Measurements from ENCODE around the gene LSAMP. TPM values are rescaled to one million over a fixed set of nuclear protein-coding genes. Genes with fewer than 3 reads are reported as not detected.
A peak's percentile ranks its signal among the peaks of the same experiment; 100 is the strongest.

LSAMP gene
- total and polyA plus RNA-seq, 2 of the 8 experiments (the other 6 are each of a cell fraction or from before 2014, with no cell fraction given), result 1.8 to 5.7 TPM

- DNase-seq (ENCODE audit: low read depth in 1 of 2, low spot score in 2 of 2) (no peak), FAIRE-seq (no peak)
- Histone ChIP-seq H2BK15ac (ENCODE audit: low read length) (no peak overlapping the region), H3K79me2 (ENCODE audit: control insufficient read depth in 1 of 2, insufficient read depth in 2 of 2, low read length in 2 of 2) (no peaks in the 10 kb centered on the region), H3K27ac (ENCODE audit: low read depth, low read length) (no peak overlapping the region), H2AK5ac (ENCODE audit: low read depth, low read length) (no peak overlapping the region), H3K4me1 (replicated peaks in 1 of 4; ENCODE audit: control insufficient read depth in 3 of 4, insufficient read depth in 4 of 4, low read length in 3 of 4) (peaks cover 0 to 13% (median 9%) of the 10 kb centered on the region in 4 experiments; a peak in 5 of 7 replicates), H3K4me2 (ENCODE audit: insufficient read depth in 1 of 2, low read depth in 2 of 2, low read length in 2 of 2) (peak overlapping the region in 1 of 2 experiments; percentile 63; a peak in 1 of 4 replicates), H4K5ac (ENCODE audit: insufficient read length, low read depth, low read length) (no peak overlapping the region), H3K18ac (ENCODE audit: extremely low read depth, low read length) (no peak overlapping the region), H4K20me1 (replicated peaks in 1 of 2; ENCODE audit: control insufficient read depth in 1 of 2, insufficient read depth in 2 of 2, low read length in 2 of 2) (no peaks in the 10 kb centered on the region), H3K9ac (replicated peaks in 1 of 4; ENCODE audit: extremely low read depth in 1 of 4, low read depth in 3 of 4, low read length in 3 of 4) (no peak overlapping the region), H3K9me3 (ENCODE audit: insufficient read depth in 2 of 2, low read depth in 1 of 2, low read length in 1 of 2) (no peaks in the 10 kb centered on the region), H2BK5ac (ENCODE audit: low read depth, low read length) (no peak overlapping the region), H3K23ac (ENCODE audit: insufficient read length) (no peak overlapping the region), H3K36me3 (ENCODE audit: control insufficient read depth in 2 of 4, insufficient read depth in 4 of 4, low read length in 3 of 4) (no peaks in the 10 kb centered on the region), H2BK12ac (ENCODE audit: low read depth, low read length) (no peak overlapping the region), H3K14ac (ENCODE audit: insufficient read length) (no peak overlapping the region), H3K4ac (replicated peaks; ENCODE audit: insufficient read length, low read depth, low read length) (peak overlapping the region; percentile 63), H3K27me3 (replicated peaks in 1 of 4; ENCODE audit: control insufficient read depth in 3 of 4, extremely low read depth in 1 of 4, insufficient read depth in 3 of 4, low read length in 3 of 4) (no peaks in the 10 kb centered on the region; a peak in 1 of 7 replicates), H4K91ac (replicated peaks; ENCODE audit: insufficient read length, low read length) (no peak overlapping the region), H2AFZ (ENCODE audit: low read length) (no peak overlapping the region), H2BK20ac (ENCODE audit: low read length) (no peak overlapping the region), H3K4me3 (ENCODE audit: extremely low read depth in 1 of 4, insufficient read depth in 2 of 4, low read depth in 3 of 4, low read length in 4 of 4) (no peak overlapping the region), H3K23me2 (ENCODE audit: low read depth, low read length) (no peaks in the 10 kb centered on the region), H3K56ac (replicated peaks; ENCODE audit: insufficient read length, low read depth, low read length) (no peak overlapping the region), H2BK120ac (replicated peaks; ENCODE audit: low read depth, low read length) (no peak overlapping the region), H3K79me1 (ENCODE audit: low read depth, low read length) (no peaks in the 10 kb centered on the region), H4K8ac (ENCODE audit: extremely low read depth, insufficient read depth, low read length) (no peak overlapping the region)
- ChIA-PET CTCF (ENCODE audit: partially characterized antibody) (interaction anchor here (1.3 kb wide), 1 partner anchor 9 kb away, joined by 3 read pairs; no protein-coding TSS in a partner anchor), POLR2A (ENCODE audit: partially characterized antibody) (no interaction called here)
- WGBS, 2 experiments (ENCODE audit: extremely low coverage in 1 of 2, insufficient coverage in 1 of 2, insufficient read length in 1 of 2, insufficient replicate concordance in 2 of 2, low coverage in 1 of 2, low lambda C conversion rate in 2 of 2, missing lambda C conversion rate in 1 of 2), result 88% methylated on average over 2 of the region's 2 CpGs; no CpG with 5 or more reads in 1 of the 2 experiments
- TF ChIP-seq KDM5A (IDR thresholded peaks at IDR 0.05; ENCODE audit: low read length) (no peak), CBX5 (IDR thresholded peaks at IDR 0.05; ENCODE audit: low read depth, low read length) (no peak), TEAD4 (IDR thresholded peaks at IDR 0.05; ENCODE audit: low read depth, low read length) (no peak)
Observed at GRCh38 chr3:116342499-116342898, 102.8 kb downstream of the LSAMP start.

All from H1 (cell line).